ENCODE results near the gene TRIB2.

TRIB2 gene

GRCh38 chr2:12721566-12722446 lies 5.1 kb downstream of the TRIB2 start:
- DNase-seq, result peak; percentile 58

DNA sequence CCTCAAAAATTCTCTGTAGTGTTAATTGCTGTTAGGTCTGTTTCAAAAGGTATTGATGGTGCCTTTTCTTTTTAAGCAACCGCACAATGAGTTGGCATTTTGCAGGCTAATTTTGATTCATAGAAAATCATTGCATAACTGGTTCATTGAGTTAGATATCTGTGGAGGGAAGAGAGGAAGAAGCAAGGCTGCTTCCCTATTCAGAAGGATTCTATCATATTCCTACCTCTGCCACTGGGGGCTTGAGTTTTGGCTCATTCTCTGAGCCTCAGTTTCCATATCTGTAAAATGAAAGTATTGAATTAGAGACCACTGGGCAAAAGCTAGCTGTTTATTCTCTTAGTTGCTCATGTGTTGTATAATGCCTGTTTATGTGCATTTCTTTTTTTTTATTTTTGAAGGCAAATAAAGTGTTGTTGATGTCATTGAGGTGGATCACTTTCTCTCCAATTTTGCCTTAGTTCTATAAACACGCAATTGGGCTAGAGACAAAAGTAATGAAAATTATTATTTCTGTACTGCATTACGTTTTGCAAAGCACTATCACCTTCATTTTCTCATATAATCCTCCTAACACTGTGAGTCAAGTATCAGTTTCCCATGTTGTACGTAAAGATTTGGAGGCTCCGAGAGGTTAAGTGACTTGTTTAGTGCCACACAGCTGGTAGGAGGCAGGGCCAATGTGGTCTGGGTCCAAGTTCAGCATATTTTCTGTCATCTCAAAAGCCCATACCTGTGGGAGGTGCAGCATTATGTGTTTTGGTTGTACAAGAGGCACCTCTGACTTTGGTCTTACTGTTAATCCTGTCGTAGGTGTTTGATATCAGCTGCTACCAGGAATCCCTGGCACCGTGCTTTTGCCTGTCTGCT lies 5.9 kb downstream of the TRIB2 start:
- no peak for DNase-seq

DNA sequence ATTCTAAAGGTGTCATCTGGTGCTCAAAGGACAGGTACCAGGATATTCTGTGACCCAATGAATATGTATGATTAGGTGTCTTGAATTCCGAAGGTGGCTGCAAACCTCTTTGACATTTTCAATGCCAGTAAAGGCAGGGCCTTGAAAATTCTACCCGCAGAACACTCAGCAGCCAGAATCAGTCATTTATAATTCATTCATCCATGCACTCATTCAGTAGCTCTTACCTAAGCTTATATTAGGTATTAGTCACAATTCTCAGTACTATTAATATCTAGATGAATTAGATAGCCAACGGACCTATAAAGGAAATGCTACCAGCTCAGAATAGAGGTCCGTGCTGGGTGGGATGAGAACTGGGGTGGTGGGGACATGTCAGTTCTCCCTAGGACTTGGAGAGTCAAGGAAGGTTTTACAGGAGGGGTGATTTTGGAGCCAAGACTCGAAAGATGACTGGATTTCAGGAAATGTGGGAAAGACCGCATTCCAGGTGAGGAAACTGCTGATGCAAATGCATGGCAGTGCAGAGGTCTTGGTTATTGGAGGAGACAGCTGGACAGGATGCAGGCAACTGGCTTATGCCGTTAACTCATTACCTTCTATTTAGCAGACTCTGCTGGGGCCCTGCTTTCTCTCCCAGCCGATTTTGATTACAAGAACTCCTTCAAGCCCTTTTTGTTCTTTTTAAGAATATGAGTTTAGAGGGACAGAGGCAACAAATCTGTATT lies 7.2 kb downstream of the TRIB2 start:
- DNase-seq, result no peak

GRCh38 chr2:12725233-12726187 lies 8.8 kb downstream of the TRIB2 start:
- no peak for DNase-seq

GRCh38 chr2:12726271-12726670 lies 9.5 kb downstream of the TRIB2 start:
- DNase-seq, result no peak

DNA sequence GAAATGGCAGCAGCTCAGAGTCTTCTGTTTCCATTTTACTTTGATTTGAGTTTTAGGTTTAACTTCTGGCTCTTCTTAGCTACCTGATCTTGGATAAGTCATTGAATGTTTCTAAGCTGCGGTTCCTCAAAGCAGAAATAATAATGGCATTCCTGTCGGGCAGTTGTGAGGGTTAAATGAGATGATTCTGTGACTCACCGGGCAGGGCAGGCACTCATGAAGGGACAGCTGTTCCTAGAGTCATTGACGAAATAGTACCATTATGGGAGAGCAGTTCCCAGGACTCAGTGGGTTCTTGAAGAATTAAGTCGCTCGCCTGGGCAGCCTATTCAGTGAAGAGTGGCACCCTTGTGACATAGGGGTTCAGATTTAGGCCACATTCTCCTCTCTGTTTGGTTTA lies 10.3 kb downstream of the TRIB2 start:
- DNase-seq, result no peak

GRCh38 chr2:12727641-12728040 lies 10.9 kb downstream of the TRIB2 start:
- DNase-seq, result no peak

DNA sequence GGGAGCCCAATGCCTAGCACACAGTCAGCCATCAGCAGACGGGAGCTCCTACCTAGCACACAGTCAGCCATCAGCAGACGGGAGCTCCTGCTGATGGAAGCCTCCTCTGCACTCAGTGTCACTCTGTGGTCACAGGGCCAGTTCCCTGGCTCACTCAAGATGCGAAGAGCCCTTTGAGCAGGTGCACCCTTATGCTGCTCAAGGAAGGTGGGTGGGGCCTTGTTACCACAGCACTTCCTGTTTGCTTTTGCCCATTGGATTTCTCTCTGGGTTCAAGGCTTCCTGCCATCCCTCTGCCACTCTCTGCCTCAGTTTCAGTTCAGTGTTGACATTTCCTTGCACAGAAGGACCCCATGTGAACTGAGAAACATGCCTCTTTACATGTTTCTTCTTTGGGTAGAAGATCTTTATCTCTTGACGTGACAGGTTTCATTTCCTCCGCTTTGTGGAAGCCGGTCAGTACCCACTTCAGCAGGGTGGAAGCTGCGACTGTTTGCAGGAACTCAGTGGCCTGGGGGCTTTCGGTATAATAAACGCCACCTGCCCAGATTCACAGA lies 11.6 kb downstream of the TRIB2 start:
- DNase-seq, result peak; percentile 58

GRCh38 chr2:12730265-12730664 lies 13.5 kb downstream of the TRIB2 start:
- DNase-seq, result no peak

GRCh38 chr2:12731701-12732280 lies 15.1 kb downstream of the TRIB2 start:
- DNase-seq, result no peak

DNA sequence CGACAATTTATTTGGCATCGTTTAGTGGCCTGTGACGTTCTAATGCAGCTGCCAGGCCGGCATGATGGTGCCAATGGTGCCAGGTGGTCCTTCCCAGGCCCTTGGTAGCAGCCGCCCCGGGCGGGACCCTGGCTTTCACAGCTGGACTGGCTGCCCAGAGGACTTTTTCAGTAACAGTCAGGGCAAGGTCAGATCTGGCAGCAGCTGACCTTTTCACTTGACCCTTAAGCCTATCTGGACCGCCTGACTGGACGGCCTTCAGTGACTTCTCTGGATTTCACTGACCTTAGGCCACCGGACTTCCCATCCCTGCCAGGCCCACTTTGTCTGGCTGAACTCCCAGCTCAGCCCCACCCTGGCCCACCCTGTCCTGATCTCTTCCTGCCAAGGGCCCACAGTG lies 15.9 kb downstream of the TRIB2 start:
- no peak for DNase-seq

DNA sequence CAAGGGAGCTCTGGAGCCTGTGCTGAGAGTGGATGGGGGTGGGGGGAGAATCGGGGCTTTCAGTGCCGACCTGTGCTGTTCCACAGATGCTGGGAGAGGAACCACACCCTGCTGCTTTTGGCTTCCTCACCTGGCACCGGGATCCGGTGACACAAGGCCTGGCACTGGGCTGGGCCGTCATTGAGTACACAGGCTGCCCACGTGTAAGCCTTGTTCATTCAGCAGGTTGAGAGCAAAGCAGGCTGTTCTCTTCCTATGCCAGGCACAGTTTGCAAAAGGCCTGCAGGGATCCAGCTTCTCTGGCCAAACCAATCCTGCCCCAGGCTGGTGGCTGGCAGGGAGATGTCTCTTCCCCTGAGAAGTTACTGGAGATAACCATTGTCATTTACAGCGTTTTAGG lies 17.1 kb downstream of the TRIB2 start:
- no peak for DNase-seq

GRCh38 chr2:12734914-12735654 lies 18.3 kb downstream of the TRIB2 start:
- no peak for DNase-seq

DNA sequence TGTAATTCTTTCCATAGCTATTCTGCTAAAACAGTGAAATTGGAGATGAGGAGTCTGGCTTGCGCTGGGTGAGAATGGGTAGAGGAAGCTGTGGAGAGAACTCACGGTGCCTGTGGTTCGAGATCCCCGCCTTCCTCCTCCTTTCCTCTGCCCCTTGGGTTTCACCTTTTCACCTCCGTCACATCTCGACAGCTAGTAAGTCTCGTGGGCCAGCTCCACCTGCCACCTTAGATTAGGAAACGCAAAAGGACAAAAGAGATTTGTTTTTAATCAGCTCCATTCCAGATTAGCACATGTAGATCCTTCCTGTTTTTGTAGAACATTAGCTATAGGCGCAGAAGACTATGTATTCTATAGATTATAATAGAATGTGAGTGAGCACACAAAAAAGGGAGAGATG lies 20.6 kb downstream of the TRIB2 start:
- DNase-seq, result no peak

DNA sequence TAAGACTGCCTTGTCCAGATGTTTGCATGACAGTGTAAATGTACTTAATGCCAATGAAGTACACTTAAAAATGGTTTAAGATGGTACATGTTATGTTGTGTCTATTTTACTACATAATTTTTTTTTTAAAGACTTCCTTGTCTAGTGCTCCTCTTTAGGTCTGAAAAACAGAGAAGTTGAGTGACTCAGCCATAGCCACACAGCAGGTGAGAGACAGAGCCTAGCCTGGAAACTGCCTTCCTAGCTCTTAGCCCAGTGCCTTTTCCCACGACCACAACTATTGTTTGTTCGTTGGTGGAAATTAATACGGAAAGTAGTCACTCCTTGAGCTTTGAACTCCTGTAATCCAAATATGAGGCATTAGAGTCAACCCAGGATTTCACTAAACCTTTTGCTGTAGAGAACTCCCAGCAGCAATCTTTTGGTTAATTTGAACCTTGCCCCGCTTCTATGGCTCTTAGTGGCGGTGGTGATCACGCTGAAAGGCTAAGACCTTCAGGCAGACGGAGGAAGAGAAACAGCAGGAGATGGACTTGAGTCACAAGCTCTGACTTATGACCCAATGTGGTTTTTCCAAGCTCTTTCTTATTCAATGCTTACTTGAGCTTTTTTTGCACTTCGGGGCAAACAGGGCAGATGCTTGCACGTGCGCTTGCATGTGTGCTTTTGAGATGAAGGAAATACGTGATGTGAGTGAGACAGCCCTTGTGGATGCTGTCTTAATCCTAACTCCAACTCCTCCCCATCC lies 21.2 kb downstream of the TRIB2 start:
- DNase-seq, result no peak

- DNase-seq, result no peak
These were observed 23.1 kb downstream of the TRIB2 start for GRCh38 chr2:12739721-12740254.

DNA sequence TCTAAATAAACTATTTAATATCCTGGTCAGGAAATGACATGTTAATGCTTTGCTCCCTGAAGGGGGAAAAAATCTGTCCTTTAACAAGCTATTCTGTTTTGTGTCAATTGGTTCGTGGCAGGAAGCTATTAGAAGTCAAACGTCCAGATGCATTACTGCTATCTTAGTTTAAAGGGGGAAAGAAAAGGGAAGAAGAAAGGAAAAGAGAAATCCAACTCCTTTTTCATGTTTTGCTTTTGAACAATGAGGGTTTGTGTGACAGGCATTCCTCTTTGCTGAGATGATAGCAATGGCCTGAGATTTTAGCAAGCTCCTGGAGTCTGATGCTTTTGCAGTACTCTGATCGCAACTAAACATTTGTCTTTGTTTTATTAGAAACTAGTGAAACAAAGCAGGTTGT lies 24.6 kb downstream of the TRIB2 start:
- DNase-seq, result no peak

GRCh38 chr2:12742891-12743290 lies 26.2 kb downstream of the TRIB2 start:
- DNase-seq, result no peak

DNA sequence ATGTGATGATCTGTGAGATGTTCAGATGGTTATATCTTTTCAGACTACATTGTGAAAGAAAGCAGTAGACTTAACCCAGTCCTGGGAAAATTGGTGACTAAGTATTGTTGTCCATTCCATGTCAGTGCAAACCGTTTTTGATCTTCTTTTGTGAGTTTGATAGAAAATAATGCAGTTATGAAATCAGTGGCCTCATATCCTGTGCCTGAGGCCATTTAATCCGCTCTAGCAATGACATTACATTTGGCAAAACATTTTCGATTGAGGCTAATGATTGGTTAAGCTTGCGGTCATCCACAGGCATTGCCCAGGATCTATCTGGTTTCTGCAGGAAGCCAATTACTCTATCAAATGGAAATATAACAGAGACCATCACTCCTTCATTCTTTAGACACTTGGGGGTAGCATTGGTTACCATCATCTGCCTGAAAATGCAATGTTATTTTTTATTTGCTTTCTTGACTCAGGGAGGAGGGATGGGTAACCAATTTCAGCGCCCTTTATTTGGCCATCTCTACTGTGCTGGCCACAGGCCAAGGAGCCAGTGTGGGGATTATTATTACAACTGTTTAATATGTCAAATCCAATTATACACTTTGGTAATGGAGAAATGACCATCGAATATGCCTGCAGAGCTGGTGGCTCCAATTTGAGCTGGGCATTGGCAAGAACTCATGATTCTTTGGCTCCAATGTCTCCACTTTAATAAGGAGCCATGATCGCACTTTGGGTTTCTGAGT lies 33.6 kb downstream of the TRIB2 start:
- DNase-seq, result no peak

Data from stimulated activated CD4-positive, alpha-beta T cell treated with anti-CD3 and anti-CD28 coated beads, Interleukin-15, amount 100 ng/mL, for 24 hours (primary cell).